OCI-LY7 (cell line): ENCODE measurements around the gene ENGASE. TPM values are rescaled to one million over a fixed set of nuclear protein-coding genes. Genes with fewer than 3 reads are reported as not detected.

Experiments
- BruUV-seq: library from RNA; stranded (reverse); fragments of 400-500 nt; replicated peaks from 2 replicates; lab custom pipeline; 2021; lab: Mats Ljungman, UMichigan
- CTCF ChIA-PET: fragments of 300-600 bp; sonication (Branson Sonifier 250); formaldehyde crosslinking; loops from one replicate; lab custom pipeline; 2022; ENCODE audit warnings: antibody characterized with exemption; ENCODE audit not compliant: unreplicated experiment; lab: Charles Lee
- POLR2A ChIA-PET: fragments of 300-600 bp; sonication (Branson Sonifier 250); formaldehyde crosslinking; loops from one replicate; lab custom pipeline; 2022; ENCODE audit warnings: antibody characterized with exemption; lab: Charles Lee
- DNase-seq: peaks from one replicate; pipeline ENCODE4 v3.0.0-alpha.2; 2015; ENCODE audit warnings: low spot score
- H2AFZ ChIP-seq: fragments of 200-600 bp; sonication (generic), shearing (Covaris generic); 2 replicates; pipeline ENCODE4 v1.6.1; 2014; ENCODE audit warnings: mild to moderate bottlenecking, antibody characterized with exemption, low read length, moderate library complexity
- H3K27ac ChIP-seq: fragments of 200-600 bp; sonication (generic); 2 replicates; pipeline ENCODE4 v1.5.1; 2014; ENCODE audit warnings: mixed run types, low read depth, mild to moderate bottlenecking, moderate library complexity, low read length, inconsistent platforms; ENCODE audit not compliant: poor library complexity, severe bottlenecking
- H3K36me3 ChIP-seq: fragments of 200-600 bp; sonication (generic); 2 replicates; pipeline ENCODE4 v1.6.1; 2014; ENCODE audit warnings: mild to moderate bottlenecking, antibody characterized with exemption, low read length, moderate library complexity, mixed read lengths; ENCODE audit not compliant: insufficient read depth
- H3K4me1 ChIP-seq: fragments of 200-600 bp; sonication (generic); 2 replicates; pipeline ENCODE4 v1.5.1; 2014; ENCODE audit warnings: mild to moderate bottlenecking, low read length; ENCODE audit not compliant: insufficient read depth, poor library complexity, severe bottlenecking
- H3K4me2 ChIP-seq: fragments of 200-600 bp; sonication (generic); 2 replicates; pipeline ENCODE4 v1.6.1; 2014; ENCODE audit warnings: mild to moderate bottlenecking, low read length
- H3K4me3 ChIP-seq: fragments of 200-600 bp; sonication (generic); 2 replicates; pipeline ENCODE4 v1.5.1; 2014; ENCODE audit warnings: mild to moderate bottlenecking, low read depth, low read length; ENCODE audit not compliant: poor library complexity, severe bottlenecking
- H3K79me2 ChIP-seq: fragments of 200-600 bp; sonication (generic); 2 replicates; pipeline ENCODE4 v1.6.1; 2016; ENCODE audit warnings: low read depth, mild to moderate bottlenecking, low read length, moderate library complexity, mixed read lengths; ENCODE audit not compliant: insufficient read depth
- H3K9me2 ChIP-seq: fragments of 200-600 bp; sonication (generic); 2 replicates; pipeline ENCODE4 v1.6.1; 2016; ENCODE audit warnings: mild to moderate bottlenecking, low read length, mixed read lengths; ENCODE audit not compliant: insufficient read depth
- H3K9me3 ChIP-seq: fragments of 200-600 bp; sonication (generic); 2 replicates; pipeline ENCODE4 v1.6.1; 2014; ENCODE audit warnings: mild to moderate bottlenecking, mixed run types, low read length, mixed read lengths
- H4K20me1 ChIP-seq: fragments of 200-600 bp; sonication (generic); 2 replicates; pipeline ENCODE4 v1.6.1; 2014; ENCODE audit warnings: mild to moderate bottlenecking, antibody characterized with exemption, low read length, moderate library complexity, mixed read lengths; ENCODE audit not compliant: insufficient read depth
- CTCF ChIP-seq: fragments of 200-600 bp; sonication (generic); conservative IDR thresholded peaks from 2 replicates; pipeline ENCODE4 v1.5.1; 2014; ENCODE audit warnings: mild to moderate bottlenecking, antibody characterized with exemption, low read length, moderate library complexity, mixed read lengths
- EZH2phosphoT487 ChIP-seq: fragments of 200-600 bp; sonication (generic); IDR thresholded peaks from 2 replicates; pipeline ENCODE4 v1.6.1; 2018; ENCODE audit warnings: low read depth, borderline replicate concordance, mild to moderate bottlenecking, mixed run types, antibody characterized with exemption, low read length, moderate library complexity, mixed read lengths
- intact Hi-C: fragments of 100-400 bp; cut with micrococcal nuclease; formaldehyde crosslinking; loops from one replicate; pipeline ENCODE4 v1.10.0; 2022; ENCODE audit not compliant: unreplicated experiment
- total RNA-seq, 2 experiments: library from RNA; depleted of rRNA in 1 of 2; stranded (reverse); fragments of >200 nt in 1 of 2; shearing (Covaris generic) in 1 of 2; gene quantifications; 2 replicates each; pipeline ENCODE4 v1.2.3, GENCODE V29; 2014 to 2022

The ENGASE gene
- total RNA-seq, 2 experiments from 2014 or later, result 8.4 to 35.1 TPM

GRCh38 chr17:79062691-79063090 lies 11.9 kb upstream of the ENGASE start:
- Histone ChIP-seq H3K27ac (no peak overlapping the region), H3K4me1 (no peaks in the 10 kb centered on the region), H4K20me1 (no peaks in the 10 kb centered on the region), H3K79me2 (no peaks in the 10 kb centered on the region), H3K36me3 (no peaks in the 10 kb centered on the region), H2AFZ (no peak overlapping the region), H3K9me3 (no peaks in the 10 kb centered on the region), H3K9me2 (no peaks in the 10 kb centered on the region), H3K4me3 (no peak overlapping the region), H3K4me2 (no peak overlapping the region)
- no TSS peak for BruUV-seq
- no peak for DNase-seq
- CTCF ChIA-PET, result no interaction called here
- TF ChIP-seq CTCF (no peak), EZH2phosphoT487 (no peak)
- POLR2A ChIA-PET, result interaction anchor here (0.6 kb wide), 1 partner anchor 16 kb away, joined by 3 read pairs; no protein-coding TSS in a partner anchor
- intact Hi-C loops, result no loop called here

GRCh38 chr17:79064026-79064425 lies 10.6 kb upstream of the ENGASE start:
- CTCF ChIA-PET, result no interaction called here

More at GRCh38 chr17:79064026-79064425, 10.6 kb upstream of the ENGASE start:
- TF ChIP-seq CTCF, result no peak
- TF ChIP-seq EZH2phosphoT487, result no peak
- POLR2A ChIA-PET, result no interaction called here
- DNase-seq, result no peak
- intact Hi-C loops, result no loop called here
- Histone ChIP-seq H3K9me3 (no peaks in the 10 kb centered on the region), H3K4me2 (no peak overlapping the region), H3K36me3 (no peaks in the 10 kb centered on the region), H4K20me1 (no peaks in the 10 kb centered on the region), H3K4me3 (no peak overlapping the region), H3K9me2 (no peaks in the 10 kb centered on the region), H3K27ac (no peak overlapping the region), H2AFZ (no peak overlapping the region), H3K79me2 (no peaks in the 10 kb centered on the region), H3K4me1 (no peaks in the 10 kb centered on the region)
- no TSS peak for BruUV-seq
